HL-60 (cell line): ENCODE data around the gene SRF.

ENCODE experiments used
- CTCF ChIP-seq: IDR thresholded peaks from one replicate; pipeline ENCODE4 v1.5.1; 2011; ENCODE audit warnings: low read length, control low read depth, inconsistent platforms; ENCODE audit not compliant: insufficient read depth
- GABPA ChIP-seq: IDR thresholded peaks from 2 replicates; pipeline ENCODE4 v1.6.1; 2012; ENCODE audit warnings: low read depth
- POLR2AphosphoS5 ChIP-seq: IDR thresholded peaks from 2 replicates; pipeline ENCODE4 v1.6.1; 2012; ENCODE audit warnings: low read depth
- SPI1 ChIP-seq: IDR thresholded peaks from 2 replicates; pipeline ENCODE4 v1.6.1; 2012; ENCODE audit warnings: low read depth, mild to moderate bottlenecking, borderline replicate concordance
- TF ChIP-seq, protein P1 (sequence below): IDR thresholded peaks from 2 replicates; pipeline ENCODE4 v1.6.1; 2012; ENCODE audit warnings: low read depth; ENCODE audit not compliant: insufficient replicate concordance

DNA sequence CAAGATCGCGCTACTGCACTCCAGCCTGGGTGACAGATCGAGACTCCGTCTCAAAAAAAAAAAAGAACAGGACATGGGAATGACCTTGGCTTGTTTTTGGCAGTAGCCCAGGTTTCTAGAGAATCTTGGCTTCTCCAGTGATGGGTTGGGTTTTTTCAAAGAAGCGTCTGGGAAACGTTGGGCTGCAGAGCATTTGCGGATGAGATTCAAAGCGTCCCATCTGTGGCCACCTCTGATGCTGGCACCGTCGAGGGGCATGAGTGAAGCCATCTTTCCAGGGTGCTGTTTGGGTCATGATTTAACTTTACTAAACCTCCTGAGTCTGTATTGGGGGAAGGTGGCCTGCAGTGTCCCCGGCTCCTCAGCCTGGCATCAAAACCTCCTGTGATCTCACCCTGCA lies 43.2 kb upstream of the SRF start:
- TF ChIP-seq CTCF (no peak), POLR2AphosphoS5 (no peak), SPI1 (no peak), GABPA (no peak)
- TF ChIP-seq, protein P1, sequence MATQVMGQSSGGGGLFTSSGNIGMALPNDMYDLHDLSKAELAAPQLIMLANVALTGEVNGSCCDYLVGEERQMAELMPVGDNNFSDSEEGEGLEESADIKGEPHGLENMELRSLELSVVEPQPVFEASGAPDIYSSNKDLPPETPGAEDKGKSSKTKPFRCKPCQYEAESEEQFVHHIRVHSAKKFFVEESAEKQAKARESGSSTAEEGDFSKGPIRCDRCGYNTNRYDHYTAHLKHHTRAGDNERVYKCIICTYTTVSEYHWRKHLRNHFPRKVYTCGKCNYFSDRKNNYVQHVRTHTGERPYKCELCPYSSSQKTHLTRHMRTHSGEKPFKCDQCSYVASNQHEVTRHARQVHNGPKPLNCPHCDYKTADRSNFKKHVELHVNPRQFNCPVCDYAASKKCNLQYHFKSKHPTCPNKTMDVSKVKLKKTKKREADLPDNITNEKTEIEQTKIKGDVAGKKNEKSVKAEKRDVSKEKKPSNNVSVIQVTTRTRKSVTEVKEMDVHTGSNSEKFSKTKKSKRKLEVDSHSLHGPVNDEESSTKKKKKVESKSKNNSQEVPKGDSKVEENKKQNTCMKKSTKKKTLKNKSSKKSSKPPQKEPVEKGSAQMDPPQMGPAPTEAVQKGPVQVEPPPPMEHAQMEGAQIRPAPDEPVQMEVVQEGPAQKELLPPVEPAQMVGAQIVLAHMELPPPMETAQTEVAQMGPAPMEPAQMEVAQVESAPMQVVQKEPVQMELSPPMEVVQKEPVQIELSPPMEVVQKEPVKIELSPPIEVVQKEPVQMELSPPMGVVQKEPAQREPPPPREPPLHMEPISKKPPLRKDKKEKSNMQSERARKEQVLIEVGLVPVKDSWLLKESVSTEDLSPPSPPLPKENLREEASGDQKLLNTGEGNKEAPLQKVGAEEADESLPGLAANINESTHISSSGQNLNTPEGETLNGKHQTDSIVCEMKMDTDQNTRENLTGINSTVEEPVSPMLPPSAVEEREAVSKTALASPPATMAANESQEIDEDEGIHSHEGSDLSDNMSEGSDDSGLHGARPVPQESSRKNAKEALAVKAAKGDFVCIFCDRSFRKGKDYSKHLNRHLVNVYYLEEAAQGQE: no peak
